Small intestine (tissue), 7 donors: ENCODE results near the gene NOS3. TPM values are rescaled to one million over a fixed set of nuclear protein-coding genes. Genes with fewer than 3 reads are reported as not detected.

Source experiments
- DNase-seq, 2 donors: peaks; one replicate each; pipeline versions ENCODE4 v3.0.0 to v3.0.0-alpha.2; 2013
- FAIRE-seq: peaks from 2 replicates; lab custom pipeline; 2012; peaks lifted over from hg19 to GRCh38; lab: Jason Lieb, UNC
- H3K27ac ChIP-seq, 3 donors: one replicate each; pipeline ENCODE4 v1.5.1; 2013; ENCODE audit warnings: low read length in 2 of 3, mild to moderate bottlenecking in 2 of 3, control low read depth in 1 of 3, inconsistent platforms in 1 of 3, low read depth in 1 of 3, moderate library complexity in 1 of 3
- H3K27me3 ChIP-seq, 3 donors: one replicate each; pipeline ENCODE4 v1.6.1; 2013; ENCODE audit warnings: low read length in 3 of 3, inconsistent platforms in 1 of 3; ENCODE audit not compliant: control insufficient read depth in 3 of 3, insufficient read depth in 3 of 3
- H3K36me3 ChIP-seq, 3 donors: one replicate each; pipeline ENCODE4 v1.6.1; 2013; ENCODE audit warnings: low read length in 3 of 3, inconsistent platforms in 1 of 3, low read depth in 1 of 3, mild to moderate bottlenecking in 1 of 3, moderate library complexity in 1 of 3; ENCODE audit not compliant: control insufficient read depth in 3 of 3, insufficient read depth in 2 of 3
- H3K4me1 ChIP-seq, 3 donors: one replicate each; pipeline ENCODE4 v1.6.1; 2013; ENCODE audit warnings: low read length in 2 of 3, inconsistent platforms in 1 of 3, low read depth in 1 of 3, mild to moderate bottlenecking in 1 of 3, moderate library complexity in 1 of 3; ENCODE audit not compliant: control insufficient read depth in 3 of 3, insufficient read depth in 2 of 3
- H3K4me3 ChIP-seq, 3 donors: one replicate each; pipeline ENCODE4 v1.5.1; 2013; ENCODE audit warnings: low read length in 3 of 3, control low read depth in 1 of 3, inconsistent platforms in 1 of 3, low read depth in 1 of 3, mild to moderate bottlenecking in 1 of 3, moderate library complexity in 1 of 3
- H3K9me3 ChIP-seq, 2 donors: one replicate each; pipeline ENCODE4 v1.6.1; 2013; ENCODE audit warnings: low read depth in 1 of 2, low read length in 1 of 2; ENCODE audit not compliant: control insufficient read depth in 2 of 2, insufficient read depth in 1 of 2
- WGBS, 3 donors: extraction: QIAGEN DNeasy Blood & Tissue Kit; methylation state at CpG; one replicate each; pipeline ENCODE4 v1.1.7; 2013; 5-methylcytosine and 5-hydroxymethylcytosine counted together
- polyA plus RNA-seq, 4 donors: library from polyadenylated mRNA; stranded (reverse) in 3 of 4; unstranded in 1 of 4; fragments of 200-250 nt in 3 of 4; fragments of 120-200 nt in 1 of 4; gene quantifications; one replicate each; pipeline versions ENCODE4 v1.2.1 to v1.2.3, GENCODE V29; 2013
- donor health status: healthy with polysubstance abuse.
- donor health status: control.
- donor health status: control.
- donor health status: Bipolar disorder and iron deficiency.
- donor health status: healthy.

NOS3 gene
- polyA plus RNA-seq, 4 donors = 0.45 to 14.7 (median 4.7) TPM

DNA sequence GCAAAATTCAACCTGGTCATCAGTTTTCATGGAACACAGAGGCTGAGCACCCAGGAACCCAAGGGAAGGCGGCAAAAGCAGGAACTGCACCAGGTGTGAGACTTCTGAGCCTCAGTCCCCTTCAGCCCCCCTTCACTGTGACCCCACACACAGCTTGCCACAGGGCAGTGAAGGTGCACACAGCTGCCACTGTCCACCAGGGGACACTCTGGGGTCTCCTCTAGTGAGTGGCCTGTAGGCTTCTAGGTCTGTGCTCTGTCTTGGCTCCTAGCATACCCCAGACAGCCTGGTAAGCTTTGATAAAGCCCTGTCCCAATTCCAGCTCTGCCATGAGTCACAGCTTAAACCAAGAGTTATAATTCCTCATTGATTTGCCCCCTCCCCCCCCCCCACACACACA is 24.8 kb upstream of the NOS3 start:
- peaks cover 0 to 2% (median 0%) of the 10 kb centered on the region in 3 donors for H3K27me3 ChIP-seq
- no peaks in the 10 kb centered on the region for H3K9me3 ChIP-seq
- peaks cover 0 to 12% (median 0%) of the 10 kb centered on the region in 3 donors for H3K4me1 ChIP-seq
- WGBS, 3 donors = 95 to 100% (median 100%) methylated on average over 1 of the region's 1 CpG
- peaks cover 0 to 2% (median 0%) of the 10 kb centered on the region in 3 donors for H3K36me3 ChIP-seq
- no peak for DNase-seq
- FAIRE-seq = no peak
- H3K4me3 ChIP-seq = no peak overlapping the region
- H3K27ac ChIP-seq = no peak overlapping the region

DNA sequence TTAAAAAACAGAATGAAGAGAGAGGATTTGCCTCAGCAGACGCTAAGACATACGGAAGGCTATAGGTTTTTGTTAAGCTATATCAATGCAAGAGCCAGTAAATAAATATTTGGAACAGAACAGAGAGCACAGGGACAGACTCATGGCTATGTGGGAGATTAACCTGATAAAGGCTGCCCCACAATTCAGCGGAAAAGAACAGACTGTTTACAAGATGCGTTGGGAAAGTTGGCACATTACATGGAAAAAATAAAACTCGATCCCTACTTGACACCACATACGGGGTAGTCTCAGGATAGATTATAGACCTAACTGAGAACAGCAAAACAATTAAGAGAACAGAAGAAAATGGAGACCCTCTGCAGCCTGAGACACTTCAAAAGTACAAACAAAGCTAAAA is 23.5 kb upstream of the NOS3 start:
- 68 to 85% (median 85%) methylated on average over 6 of the region's 6 CpGs for WGBS, 3 donors
- peaks cover 0 to 2% (median 0%) of the 10 kb centered on the region in 3 donors for H3K36me3 ChIP-seq
- H3K4me1 ChIP-seq = peaks cover 0 to 25% (median 0%) of the 10 kb centered on the region in 3 donors
- DNase-seq (no peak), FAIRE-seq (no peak)
- peaks cover 0 to 2% (median 0%) of the 10 kb centered on the region in 3 donors for H3K27me3 ChIP-seq
- H3K4me3 ChIP-seq = no peak overlapping the region
- no peaks in the 10 kb centered on the region for H3K9me3 ChIP-seq
- H3K27ac ChIP-seq = no peak overlapping the region

DNA sequence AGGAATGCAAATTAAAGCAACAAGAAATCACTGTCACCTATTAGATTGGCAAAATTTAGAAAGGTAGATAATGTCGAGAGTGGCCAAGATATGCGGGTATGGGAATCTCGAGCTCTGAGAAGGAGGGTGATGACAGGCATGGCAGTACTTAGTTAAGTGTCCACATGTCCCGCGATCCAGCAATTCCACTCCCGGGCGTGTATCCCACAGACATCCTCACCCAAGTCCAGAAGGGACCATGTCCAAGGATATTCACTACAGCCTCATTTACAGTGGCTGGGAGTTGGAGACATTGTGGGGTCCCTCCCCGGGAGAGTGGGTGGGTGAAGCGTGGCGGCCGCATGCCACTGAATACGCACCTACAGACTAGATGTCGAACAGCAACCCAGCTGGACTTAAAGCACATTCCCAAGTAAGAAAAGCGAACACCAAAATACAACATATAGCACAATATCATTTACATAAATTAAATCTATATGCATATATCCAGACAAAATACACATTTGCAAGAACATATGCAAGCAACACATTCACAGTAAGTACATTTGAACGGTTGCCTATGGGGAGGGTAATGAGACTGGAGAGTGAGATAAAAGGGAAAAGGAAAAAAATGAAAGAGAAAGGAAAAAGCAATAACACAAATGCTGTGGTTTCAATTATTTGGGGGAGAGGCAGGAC is 22.6 kb upstream of the NOS3 start:
- no peak for DNase-seq
- Histone ChIP-seq H3K4me3 (no peak overlapping the region), H3K4me1 (peaks cover 0 to 27% (median 0%) of the 10 kb centered on the region in 3 donors), H3K9me3 (no peaks in the 10 kb centered on the region), H3K27ac (no peak overlapping the region), H3K27me3 (peaks cover 0 to 2% (median 0%) of the 10 kb centered on the region in 3 donors), H3K36me3 (peaks cover 0 to 2% (median 0%) of the 10 kb centered on the region in 3 donors)
- FAIRE-seq = no peak
- 83 to 89% (median 86%) methylated on average over 15 of the region's 15 CpGs for WGBS, 3 donors

DNA sequence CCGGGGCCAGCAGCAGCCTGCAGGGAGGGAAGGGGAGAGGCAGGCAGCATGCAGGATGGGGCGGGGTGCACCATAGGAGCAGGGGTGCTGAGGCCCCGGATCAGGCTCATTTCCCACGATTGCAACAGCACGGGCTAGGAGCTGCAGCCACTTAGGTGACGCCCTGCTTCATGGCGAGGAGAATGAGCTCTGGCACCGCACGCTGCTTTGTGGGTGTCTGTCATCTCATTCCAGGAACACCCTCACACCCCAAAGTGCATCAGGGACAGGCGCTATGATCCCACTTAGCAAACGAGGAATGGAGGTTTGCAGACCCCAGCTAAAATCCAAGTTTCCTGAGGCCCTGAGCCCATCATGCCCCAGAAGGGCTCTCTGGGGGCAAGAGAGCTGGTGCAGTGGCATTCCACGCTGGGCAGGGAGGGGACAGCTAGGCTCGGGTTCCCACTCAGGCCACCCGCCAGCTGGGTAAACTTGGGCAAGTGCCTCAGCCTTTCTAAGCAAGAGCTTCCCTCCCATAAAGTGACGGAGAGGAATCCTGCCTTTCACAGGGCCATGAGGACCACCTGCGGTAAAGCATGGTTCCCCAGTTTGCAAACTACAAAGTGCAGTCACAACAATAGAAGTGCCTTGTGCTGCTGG is 22.0 kb upstream of the NOS3 start:
- Histone ChIP-seq H3K9me3 (no peaks in the 10 kb centered on the region), H3K4me3 (no peak overlapping the region), H3K27ac (no peak overlapping the region), H3K4me1 (peaks cover 0 to 34% (median 0%) of the 10 kb centered on the region in 3 donors), H3K27me3 (peaks cover 0 to 5% (median 0%) of the 10 kb centered on the region in 3 donors), H3K36me3 (peaks cover 0 to 6% (median 0%) of the 10 kb centered on the region in 3 donors)
- FAIRE-seq (no peak), DNase-seq (no peak)
- 53 to 63% (median 57%) methylated on average over 16 of the region's 16 CpGs for WGBS, 3 donors

DNA sequence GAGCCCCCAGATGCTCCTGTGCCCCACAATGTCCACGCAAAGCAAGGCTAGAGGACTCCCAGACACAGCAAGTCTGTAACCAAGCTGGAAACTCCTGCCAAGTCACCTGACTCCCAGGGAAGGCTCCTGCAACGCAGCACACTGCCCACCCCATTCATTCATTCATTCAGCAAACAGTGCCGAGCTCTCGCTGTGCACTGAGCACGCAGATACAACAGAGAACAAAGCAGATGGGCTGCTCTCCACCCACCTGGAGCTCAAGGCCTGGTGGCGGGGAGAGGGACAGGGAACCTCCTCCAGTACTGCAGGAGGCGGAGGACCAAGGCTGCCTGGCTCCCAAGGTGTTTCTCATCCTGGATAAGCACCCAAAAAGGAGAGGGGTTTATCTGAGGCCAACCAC is 21.3 kb upstream of the NOS3 start:
- Histone ChIP-seq H3K27ac (no peak overlapping the region), H3K36me3 (peaks cover 0 to 6% (median 0%) of the 10 kb centered on the region in 3 donors), H3K4me1 (peaks cover 0 to 38% (median 0%) of the 10 kb centered on the region in 3 donors), H3K4me3 (no peak overlapping the region), H3K9me3 (no peaks in the 10 kb centered on the region), H3K27me3 (peaks cover 0 to 3% (median 0%) of the 10 kb centered on the region in 3 donors)
- FAIRE-seq (no peak), DNase-seq (no peak)
- WGBS, 3 donors = 82 to 87% (median 83%) methylated on average over 7 of the region's 7 CpGs

DNA sequence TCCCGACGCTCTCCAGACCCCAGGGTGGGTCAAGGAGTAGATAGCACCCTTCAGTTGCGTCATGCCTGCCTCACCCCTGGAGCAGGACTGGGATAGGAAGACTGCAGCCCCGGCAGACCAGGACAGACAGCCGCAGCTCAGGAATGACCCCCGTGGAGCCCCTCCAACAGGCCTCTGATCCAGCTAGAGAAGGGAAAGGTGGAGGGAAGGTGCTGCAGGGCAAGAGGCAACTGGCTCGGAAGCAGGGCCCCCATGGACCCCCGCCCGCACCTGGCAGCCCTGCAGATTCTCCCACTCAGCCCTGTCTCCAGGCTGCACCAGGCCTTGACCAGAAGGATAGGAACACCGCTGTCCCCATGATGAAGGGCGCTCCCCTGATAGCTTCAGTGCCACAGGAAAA is 20.4 kb upstream of the NOS3 start:
- peaks cover 0 to 6% (median 0%) of the 10 kb centered on the region in 3 donors for H3K27me3 ChIP-seq
- WGBS, 3 donors = 76 to 84% (median 76%) methylated on average over 11 of the region's 11 CpGs
- no peak for FAIRE-seq
- no peak overlapping the region for H3K27ac ChIP-seq
- H3K36me3 ChIP-seq = peaks cover 0 to 4% (median 0%) of the 10 kb centered on the region in 3 donors
- H3K4me3 ChIP-seq = no peak overlapping the region
- no peaks in the 10 kb centered on the region for H3K9me3 ChIP-seq
- no peak for DNase-seq
- H3K4me1 ChIP-seq = peaks cover 0 to 45% (median 2%) of the 10 kb centered on the region in 3 donors

DNA sequence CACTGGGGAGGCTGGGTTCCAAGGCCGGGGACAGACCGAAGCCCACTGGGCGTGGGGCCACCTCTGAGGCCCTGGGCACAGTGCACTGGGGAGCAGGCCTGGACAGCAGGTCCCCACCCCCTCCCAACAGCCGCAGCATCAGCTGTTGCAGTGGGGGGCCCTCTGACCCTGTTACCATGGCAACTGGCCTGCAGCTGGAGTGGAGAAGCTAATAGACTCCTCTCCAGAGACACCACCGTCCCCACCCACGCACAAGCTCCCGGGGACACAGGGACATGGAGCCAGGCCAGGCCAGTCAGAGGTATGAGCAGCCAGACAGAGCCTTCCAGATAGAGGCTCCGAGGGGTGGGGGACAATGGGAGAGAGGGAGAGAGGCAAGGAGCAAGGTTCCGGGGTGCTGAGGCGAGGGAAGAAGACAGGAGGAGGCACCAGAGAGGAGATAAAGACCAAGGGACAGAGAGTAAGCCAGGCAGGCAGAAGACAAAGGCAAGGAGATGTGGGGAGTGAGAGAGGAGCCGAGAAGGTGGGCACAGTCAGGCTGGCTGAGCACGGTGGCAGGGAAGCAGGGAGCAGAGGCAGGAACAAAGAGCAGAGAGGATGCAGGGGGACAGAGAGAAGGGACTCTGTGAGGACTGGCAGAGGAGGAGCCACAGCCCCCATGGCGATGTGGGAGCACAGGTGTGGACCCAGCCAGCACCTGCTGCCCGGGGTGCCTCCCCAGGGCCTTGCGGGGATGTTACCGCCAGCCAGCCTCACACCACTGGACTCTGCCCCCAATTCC is 19.4 kb upstream of the NOS3 start:
- Histone ChIP-seq H3K4me3 (no peak overlapping the region), H3K27me3 (peaks cover 0 to 10% (median 2%) of the 10 kb centered on the region in 3 donors), H3K27ac (peak overlapping the region in 2 of 3 donors; percentile 48 to 76), H3K4me1 (peaks cover 0 to 55% (median 4%) of the 10 kb centered on the region in 3 donors), H3K36me3 (peaks cover 0 to 4% (median 0%) of the 10 kb centered on the region in 3 donors), H3K9me3 (no peaks in the 10 kb centered on the region)
- DNase-seq = peak; percentile 24 to 46
- FAIRE-seq = no peak
- WGBS, 3 donors = 25 to 50% (median 29%) methylated on average over 14 to 16 of the region's 16 CpGs

DNA sequence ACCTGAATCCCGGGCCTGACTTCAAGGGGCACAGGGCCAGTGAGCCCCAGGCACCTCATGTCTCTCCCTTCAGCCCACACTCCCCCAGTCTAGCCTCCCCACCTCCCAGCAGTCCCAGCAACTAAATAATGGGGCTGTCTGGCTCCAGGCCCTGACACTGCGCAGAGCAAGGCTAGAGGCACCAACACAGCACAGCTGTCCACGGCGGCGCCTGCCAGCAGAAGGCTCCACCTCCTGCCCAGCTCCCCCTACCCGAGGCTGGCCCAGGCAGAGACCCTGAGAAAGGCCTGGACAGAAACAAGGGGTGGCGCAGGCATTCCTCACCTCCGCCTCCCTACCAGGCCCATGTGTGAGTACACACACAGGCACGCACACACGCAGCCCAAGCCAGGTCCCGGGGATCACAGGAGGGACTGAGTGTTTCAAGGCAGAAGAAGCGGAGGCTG is 18.8 kb upstream of the NOS3 start:
- Histone ChIP-seq H3K27ac (peak overlapping the region in 2 of 3 donors; percentile 48 to 76), H3K4me1 (peaks cover 0 to 60% (median 4%) of the 10 kb centered on the region in 3 donors)

More for the DNA sequence above, 18.8 kb upstream of the NOS3 start:
- Histone ChIP-seq H3K27me3 (peaks cover 0 to 16% (median 3%) of the 10 kb centered on the region in 3 donors), H3K36me3 (peaks cover 0 to 4% (median 0%) of the 10 kb centered on the region in 3 donors), H3K9me3 (no peaks in the 10 kb centered on the region), H3K4me3 (no peak overlapping the region)
- DNase-seq = peak in 1 of 2 donors; percentile 72
- 46 to 50% (median 47%) methylated on average over 12 of the region's 12 CpGs for WGBS, 3 donors
- no peak for FAIRE-seq
